ENCODE results near the gene DSP. TPM values are rescaled to one million over a fixed set of nuclear protein-coding genes. Genes with fewer than 3 reads are reported as not detected.

The DSP gene
- total RNA-seq, 2 experiments from 2014 or later, result 0.06 TPM; not detected in 1

GRCh38 chr6:7604003-7604402, 62.5 kb downstream of the DSP start:
- Histone ChIP-seq H4K20me1 (ENCODE audit: insufficient read depth, low read length) (no peaks in the 10 kb centered on the region), H3K27ac (ENCODE audit: low read depth, low read length, poor library complexity, severe bottlenecking) (no peak overlapping the region), H3K79me2 (ENCODE audit: insufficient read depth, low read depth, low read length) (no peaks in the 10 kb centered on the region), H3K9me3 (ENCODE audit: low read length) (no peaks in the 10 kb centered on the region), H3K4me2 (ENCODE audit: low read length) (no peak overlapping the region), H2AFZ (ENCODE audit: low read length) (no peak overlapping the region), H3K9me2 (ENCODE audit: insufficient read depth, low read length) (no peaks in the 10 kb centered on the region), H3K4me3 (ENCODE audit: low read depth, low read length, poor library complexity, severe bottlenecking) (no peak overlapping the region), H3K4me1 (ENCODE audit: insufficient read depth, low read length, poor library complexity, severe bottlenecking) (no peaks in the 10 kb centered on the region), H3K36me3 (ENCODE audit: insufficient read depth, low read length) (peaks cover 98% of the 10 kb centered on the region)
- no TSS peak for BruUV-seq (replicated peaks)
- CTCF ChIA-PET (ENCODE audit: unreplicated experiment), result no interaction called here
- intact Hi-C loops (cut with micrococcal nuclease; ENCODE audit: unreplicated experiment), result loop anchor here (5.0 kb wide), 1 partner anchor 197 kb away; no protein-coding TSS in a partner anchor
- DNase-seq (ENCODE audit: low spot score), result no peak
- POLR2A ChIA-PET, result interaction anchor here (1.2 to 2.1 kb wide), 3 partner anchors 9 to 21 kb away, joined by 5 to 6 read pairs (median 5); no protein-coding TSS in a partner anchor
- no peak for TF ChIP-seq EZH2phosphoT487 (IDR thresholded peaks at IDR 0.05; ENCODE audit: borderline replicate concordance, low read depth, low read length)
- TF ChIP-seq CTCF (conservative IDR thresholded peaks at IDR 0.05; ENCODE audit: low read length), result no peak

- H3K9me2 ChIP-seq (ENCODE audit: insufficient read depth, low read length), result no peaks in the 10 kb centered on the region
- intact Hi-C loops (cut with micrococcal nuclease; ENCODE audit: unreplicated experiment), result loop anchor here (5.0 kb wide), 1 partner anchor 197 kb away; no protein-coding TSS in a partner anchor
- no peaks in the 10 kb centered on the region for H4K20me1 ChIP-seq (ENCODE audit: insufficient read depth, low read length)
- H3K27ac ChIP-seq (ENCODE audit: low read depth, low read length, poor library complexity, severe bottlenecking), result no peak overlapping the region
- no peaks in the 10 kb centered on the region for H3K79me2 ChIP-seq (ENCODE audit: insufficient read depth, low read depth, low read length)
- POLR2A ChIA-PET, result interaction anchor here (1.2 to 2.1 kb wide), 3 partner anchors 10 to 21 kb away, joined by 5 to 6 read pairs (median 5); no protein-coding TSS in a partner anchor
- CTCF ChIA-PET (ENCODE audit: unreplicated experiment), result no interaction called here
- H2AFZ ChIP-seq (ENCODE audit: low read length), result no peak overlapping the region
- peaks cover 98% of the 10 kb centered on the region for H3K36me3 ChIP-seq (ENCODE audit: insufficient read depth, low read length)
- H3K4me2 ChIP-seq (ENCODE audit: low read length), result no peak overlapping the region
- H3K4me3 ChIP-seq (ENCODE audit: low read depth, low read length, poor library complexity, severe bottlenecking), result no peak overlapping the region
- H3K9me3 ChIP-seq (ENCODE audit: low read length), result no peaks in the 10 kb centered on the region
- no peaks in the 10 kb centered on the region for H3K4me1 ChIP-seq (ENCODE audit: insufficient read depth, low read length, poor library complexity, severe bottlenecking)
- TF ChIP-seq EZH2phosphoT487 (IDR thresholded peaks at IDR 0.05; ENCODE audit: borderline replicate concordance, low read depth, low read length) (no peak), CTCF (conservative IDR thresholded peaks at IDR 0.05; ENCODE audit: low read length) (no peak)
- no peak for DNase-seq (ENCODE audit: low spot score)
- BruUV-seq (replicated peaks), result no TSS peak
Observed at GRCh38 chr6:7604506-7604905, 63.0 kb downstream of the DSP start.

GRCh38 chr6:7615611-7616383, 74.3 kb downstream of the DSP start:
- Histone ChIP-seq H3K9me3 (ENCODE audit: low read length) (no peaks in the 10 kb centered on the region), H2AFZ (ENCODE audit: low read length) (no peak overlapping the region), H3K4me1 (ENCODE audit: insufficient read depth, low read length, poor library complexity, severe bottlenecking) (no peaks in the 10 kb centered on the region), H4K20me1 (ENCODE audit: insufficient read depth, low read length) (no peaks in the 10 kb centered on the region), H3K9me2 (ENCODE audit: insufficient read depth, low read length) (no peaks in the 10 kb centered on the region), H3K27ac (ENCODE audit: low read depth, low read length, poor library complexity, severe bottlenecking) (no peak overlapping the region), H3K79me2 (ENCODE audit: insufficient read depth, low read depth, low read length) (no peaks in the 10 kb centered on the region), H3K4me2 (ENCODE audit: low read length) (no peak overlapping the region), H3K36me3 (ENCODE audit: insufficient read depth, low read length) (peaks cover 33% of the 10 kb centered on the region; the same call in 1 of the 2 replicates), H3K4me3 (ENCODE audit: low read depth, low read length, poor library complexity, severe bottlenecking) (no peak overlapping the region)
- intact Hi-C loops (cut with micrococcal nuclease; ENCODE audit: unreplicated experiment), result loop anchor here (1.0 to 10.0 kb wide), 2 partner anchors 339 to 379 kb away; no protein-coding TSS in a partner anchor
- peak; percentile 66 for DNase-seq (ENCODE audit: low spot score)
- peak; percentile 86 for TF ChIP-seq CTCF (conservative IDR thresholded peaks at IDR 0.05; ENCODE audit: low read length)
- no peak for TF ChIP-seq EZH2phosphoT487 (IDR thresholded peaks at IDR 0.05; ENCODE audit: borderline replicate concordance, low read depth, low read length)
- BruUV-seq (replicated peaks), result no TSS peak
- ChIA-PET CTCF (ENCODE audit: unreplicated experiment) (interaction anchor here (0.7 kb wide), 1 partner anchor 25 kb away, joined by 4 read pairs; no protein-coding TSS in a partner anchor), POLR2A (interaction anchor here (0.6 to 0.7 kb wide), 3 partner anchors 166 to 409 kb away, joined by 4 to 5 read pairs (median 4); no protein-coding TSS in a partner anchor)

Data from OCI-LY7 (cell line).